Heart left ventricle (tissue), 16 donors: ENCODE measurements around the gene SPATA24. TPM values are rescaled to one million over a fixed set of nuclear protein-coding genes. Genes with fewer than 3 reads are reported as not detected.
"Not testable (repeated sequence)": the region's sequence is repeated elsewhere in the genome, so short reads cannot be mapped to it uniquely, and the experiment has no call there.

Source experiments
- ATAC-seq, 4 donors: fragments of 200-7000 bp; cut with Tn5 transposase; one replicate each; pipeline ENCODE4 v1.9.1; 2020 to 2022; ENCODE audit warnings: moderate library complexity in 4 of 4, mild to moderate bottlenecking in 3 of 4, moderate number of reproducible peaks in 1 of 4
- DNase-seq, 5 donors: peaks; one replicate each; pipeline ENCODE4 v3.0.0-alpha.2; 2020
- H3K27ac ChIP-seq, 12 donors: fragments of 200-600 bp; sonication (generic) in 4 of 12; one replicate each; pipeline versions ENCODE4 v1.5.0 to v1.8.0; 2016 to 2022; ENCODE audit warnings: mild to moderate bottlenecking in 2 of 12
- H3K27me3 ChIP-seq, 9 donors: fragments of 200-600 bp; sonication (generic) in 2 of 9; one replicate each; pipeline versions ENCODE4 v1.5.1 to v1.8.0; 2016 to 2022; ENCODE audit warnings: mild to moderate bottlenecking in 3 of 9
- H3K36me3 ChIP-seq, 9 donors: fragments of 200-600 bp; sonication (generic) in 2 of 9; one replicate each; pipeline versions ENCODE4 v1.5.0 to v1.8.0; 2018 to 2022; ENCODE audit warnings: mild to moderate bottlenecking in 2 of 9
- H3K4me1 ChIP-seq, 12 donors: fragments of 200-600 bp; sonication (generic) in 4 of 12; one replicate each; pipeline versions ENCODE4 v1.5.0 to v1.8.0; 2016 to 2022; ENCODE audit warnings: mild to moderate bottlenecking in 3 of 12
- H3K4me3 ChIP-seq, 12 donors: fragments of 200-600 bp; sonication (generic) in 4 of 12; one replicate each; pipeline versions ENCODE4 v1.5.0 to v1.8.0; 2017 to 2022; ENCODE audit warnings: mild to moderate bottlenecking in 9 of 12, moderate library complexity in 4 of 12
- H3K9me3 ChIP-seq, 12 donors: fragments of 200-600 bp; sonication (generic) in 4 of 12; one replicate each; pipeline versions ENCODE4 v1.5.0 to v1.8.0; 2016 to 2022; ENCODE audit warnings: mild to moderate bottlenecking in 1 of 12
- CTCF ChIP-seq, 12 donors: fragments of 200-600 bp; sonication (generic) in 4 of 12; IDR thresholded peaks; one replicate each; pipeline versions ENCODE4 v1.5.0 to v1.8.0; 2018 to 2022; ENCODE audit warnings: antibody characterized with exemption in 12 of 12, mild to moderate bottlenecking in 5 of 12
- POLR2A ChIP-seq, 2 donors: fragments of 450-650 bp; IDR thresholded peaks; one replicate each; pipeline ENCODE4 v1.6.1; 2017; ENCODE audit warnings: antibody characterized with exemption in 2 of 2, mild to moderate bottlenecking in 2 of 2, moderate library complexity in 2 of 2
- WGBS, 4 donors: extraction: QIAGEN DNeasy Blood & Tissue Kit in 2 of 4; methylation state at CpG; one replicate each; pipeline versions ENCODE4 v1.1.5 to v1.1.7; 2013 to 2018; 5-methylcytosine and 5-hydroxymethylcytosine counted together
- intact Hi-C, 10 donors: fragments of 100-400 bp; cut with DNase I; formaldehyde crosslinking; loops; one replicate each; pipeline versions ENCODE4 v1.11.1 to v1.14.2; 2022
- polyA plus RNA-seq, 2 donors: library from polyadenylated mRNA; stranded (reverse); fragments of 200-250 nt; gene quantifications; one replicate each; pipeline ENCODE4 v1.2.3, GENCODE V29; 2013
- total RNA-seq, 9 donors: library from RNA; depleted of rRNA in 2 of 9; stranded (reverse); fragments of >200 nt in 2 of 9; fragmentation: NEBNext Ultra II Directional in 3 of 9; extraction: Animal tissue kit (Norgen Biotek cat#: 25700) in 3 of 9; gene quantifications; one replicate each; pipeline versions ENCODE4 v1.1.0 to v1.2.4, GENCODE V29; 2016 to 2023
- donor health status: ischemic (EF 13 %, LVEDD 7.1; RV severe dilation, severe dysfunction).
- donor health status: healthy with polysubstance abuse.
- donor health status: DM: no; HTN: yes; CAD: no.
- donor health status: DM: no; HTN: no; CAD: no.
- donor health status: ischemic (EF 25% LVEDD 6.9; RV normal size, moderate dysfunction).
- donor health status: ischemic (EF 25% LVEDD 5.7; RV mildly dilated, moderate dysfunction).
- donor health status: healthy.
- donor health status: DM: yes; HTN: yes; CAD: no.
- donor health status: ischemic (EF 35%, LVEDD 5.7; RV mildly dilated, moderate dysfunction).
- donor health status: nonischemic (EF 11% LVEDD 7.7; RV severe dilation, severe dysfunction).
- donor health status: DM: yes; HTN: yes; CAD: no.
- donor health status: PGD.
- donor health status: ischemic (EF 29% LVEDD 5.4; RV normal size, mild dysfunction).
- donor health status: nonischemic (EF 23%, LVEDD 6.1; RV moderate dilation, normal function).

The SPATA24 gene
- total and polyA plus RNA-seq, 11 donors, result 10.7 to 37.8 (median 16.0) TPM

- intact Hi-C loops, result loop anchor here in 1 of 10 donors (5.0 kb wide), 1 partner anchor 34 kb away; no protein-coding TSS in a partner anchor
- Histone ChIP-seq H3K9me3 (no peaks in the 10 kb centered on the region), H3K27ac (peak overlapping the region in 4 of 12 donors; percentile 1 to 16 (median 6)), H3K4me1 (peaks cover 2 to 73% (median 48%) of the 10 kb centered on the region in 12 donors), H3K36me3 (peaks cover 0 to 14% (median 0%) of the 10 kb centered on the region in 9 donors), H3K4me3 (peak overlapping the region in 1 of 12 donors; percentile 16), H3K27me3 (peaks cover 0 to 10% (median 0%) of the 10 kb centered on the region in 9 donors)
- ATAC-seq (peak in 3 of 4 donors; percentile 14 to 41 (median 17)), DNase-seq (peak in 1 of 5 donors; percentile 60)
- WGBS, 4 donors, result 10 to 33% (median 12%) methylated on average over 7 to 8 of the region's 8 CpGs
- no peak for TF ChIP-seq CTCF (IDR thresholded peaks at IDR 0.05)
- TF ChIP-seq POLR2A (IDR thresholded peaks at IDR 0.05), result no peak
Observed at GRCh38 chr5:139388198-139388821, 15.6 kb downstream of the SPATA24 start.

- DNase-seq (peak in 1 of 5 donors; percentile 21), ATAC-seq (no peak)
- Histone ChIP-seq H3K4me1 (peaks cover 2 to 66% (median 43%) of the 10 kb centered on the region in 12 donors), H3K4me3 (no peak overlapping the region), H3K9me3 (no peaks in the 10 kb centered on the region), H3K27me3 (peaks cover 0 to 4% (median 0%) of the 10 kb centered on the region in 9 donors), H3K36me3 (peaks cover 0 to 11% (median 0%) of the 10 kb centered on the region in 9 donors), H3K27ac (peak overlapping the region in 2 of 12 donors; percentile 2 to 10)
- no peak for TF ChIP-seq CTCF (IDR thresholded peaks at IDR 0.05)
- 56 to 83% (median 59%) methylated on average over 4 to 10 of the region's 10 CpGs for WGBS, 4 donors
- intact Hi-C loops, result loop anchor here in 1 of 10 donors (5.0 kb wide), 1 partner anchor 35 kb away; no protein-coding TSS in a partner anchor
Observed at GRCh38 chr5:139387611-139388197, 16.2 kb downstream of the SPATA24 start.

- not testable (repeated sequence) for H3K27me3 ChIP-seq, H3K4me3 ChIP-seq, H3K27ac ChIP-seq, H3K9me3 ChIP-seq, ATAC-seq, H3K36me3 ChIP-seq
- intact Hi-C loops, result loop anchor here in 1 of 10 donors (5.0 kb wide), 1 partner anchor 35 kb away; no protein-coding TSS in a partner anchor
- 91 to 97% (median 96%) methylated on average over 10 of the region's 10 CpGs for WGBS, 4 donors
- DNase-seq, result peak in 1 of 5 donors; percentile 9
- H3K4me1 ChIP-seq, result peaks cover 2 to 62% (median 36%) of the 10 kb centered on the region in 12 donors
Observed at GRCh38 chr5:139386956-139387355, 16.9 kb downstream of the SPATA24 start.

GRCh38 chr5:139386050-139386438 is 17.8 kb downstream of the SPATA24 start:
- ATAC-seq, result no peak
- WGBS, 4 donors, result 87 to 96% (median 93%) methylated on average over 5 of the region's 5 CpGs

More at GRCh38 chr5:139386050-139386438, 17.8 kb downstream of the SPATA24 start:
- peaks cover 0 to 53% (median 28%) of the 10 kb centered on the region in 12 donors for H3K4me1 ChIP-seq
- no peaks in the 10 kb centered on the region for H3K27me3 ChIP-seq
- peaks cover 0 to 4% (median 0%) of the 10 kb centered on the region in 9 donors for H3K36me3 ChIP-seq
- no peak overlapping the region for H3K4me3 ChIP-seq
- peak in 1 of 5 donors; percentile 2 for DNase-seq
- intact Hi-C loops, result loop anchor here in 1 of 10 donors (5.0 kb wide), 1 partner anchor 36 kb away; no protein-coding TSS in a partner anchor
- TF ChIP-seq CTCF (IDR thresholded peaks at IDR 0.05) (no peak), POLR2A (IDR thresholded peaks at IDR 0.05) (no peak)
- no peaks in the 10 kb centered on the region for H3K9me3 ChIP-seq
- H3K27ac ChIP-seq, result no peak overlapping the region
